GM08714 (cell line): ENCODE data around the gene EHBP1.
"Not testable (repeated sequence)": the region's sequence is repeated elsewhere in the genome, so short reads cannot be mapped to it uniquely, and the experiment has no call there.

ENCODE experiments used
- H3K4me3 ChIP-seq: fragments of 200-500 bp; sonication (Bioruptor generic); 2 replicates; pipeline ENCODE4 v1.5.1; 2014; ENCODE audit warnings: mild to moderate bottlenecking, low read length, inconsistent platforms
- ZNF274 ChIP-seq: IDR thresholded peaks from 2 replicates; pipeline ENCODE4 v1.6.1; 2012; ENCODE audit warnings: mild to moderate bottlenecking, low read depth, low read length

The EHBP1 gene

GRCh38 chr2:63059793-63060471, 354.4 kb downstream of the EHBP1 start:
- H3K4me3 ChIP-seq: no peak overlapping the region
- TF ChIP-seq ZNF274: no peak

GRCh38 chr2:63060472-63060991, 355.0 kb downstream of the EHBP1 start:
- TF ChIP-seq ZNF274: no peak
- H3K4me3 ChIP-seq: no peak overlapping the region

GRCh38 chr2:63064197-63064596, 358.7 kb downstream of the EHBP1 start:
- H3K4me3 ChIP-seq: no peak overlapping the region
- TF ChIP-seq ZNF274: no peak

GRCh38 chr2:63064661-63065060, 359.1 kb downstream of the EHBP1 start:
- TF ChIP-seq ZNF274: no peak

GRCh38 chr2:63066265-63066664, 360.8 kb downstream of the EHBP1 start:
- no peak for TF ChIP-seq ZNF274
- H3K4me3 ChIP-seq: no peak overlapping the region

More at GRCh38 chr2:63064661-63065060, 359.1 kb downstream of the EHBP1 start:
- H3K4me3 ChIP-seq: no peak overlapping the region

DNA sequence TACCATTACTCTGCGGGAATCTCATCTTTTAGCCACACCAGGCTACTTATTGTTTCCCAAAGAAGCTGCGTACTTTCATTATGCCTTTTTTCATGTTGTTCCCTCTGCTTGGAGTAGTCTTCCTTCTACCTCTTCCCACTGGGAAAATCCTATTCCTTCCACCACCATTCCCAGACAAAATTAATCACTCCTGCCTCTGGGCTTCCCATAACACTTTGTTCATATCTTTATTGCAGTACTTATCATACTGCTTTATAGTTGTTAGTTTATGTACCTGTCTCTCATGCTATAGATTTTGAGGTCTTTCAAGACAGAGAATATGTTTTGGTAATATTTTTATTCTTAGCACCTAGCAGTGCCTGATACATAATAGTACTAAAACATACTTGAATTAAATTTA, 361.3 kb downstream of the EHBP1 start:
- no peak for TF ChIP-seq ZNF274
- H3K4me3 ChIP-seq: no peak overlapping the region

- TF ChIP-seq ZNF274: no peak
- no peak overlapping the region for H3K4me3 ChIP-seq
Observed at GRCh38 chr2:63071664-63072063, 366.2 kb downstream of the EHBP1 start.

DNA sequence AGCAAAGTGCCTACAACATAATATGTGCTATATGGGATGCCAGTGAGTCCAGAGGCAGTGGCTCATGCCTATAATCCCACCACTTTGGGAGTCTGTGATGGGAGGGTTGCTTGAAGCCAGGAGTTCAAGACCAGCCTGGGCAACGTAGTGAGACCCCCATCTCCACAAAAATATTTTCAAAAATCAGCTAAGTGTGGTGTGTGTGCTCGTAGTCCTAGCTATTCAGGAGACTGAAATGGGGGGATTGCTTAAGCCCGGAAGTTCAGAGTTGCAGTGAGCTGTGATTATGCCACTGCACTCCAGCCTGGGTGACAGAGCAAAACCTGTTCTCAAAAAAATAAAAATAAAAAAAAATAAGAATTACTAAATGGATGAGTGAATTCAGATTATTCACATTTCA, 368.5 kb downstream of the EHBP1 start:
- H3K4me3 ChIP-seq: no peak overlapping the region
- no peak for TF ChIP-seq ZNF274

DNA sequence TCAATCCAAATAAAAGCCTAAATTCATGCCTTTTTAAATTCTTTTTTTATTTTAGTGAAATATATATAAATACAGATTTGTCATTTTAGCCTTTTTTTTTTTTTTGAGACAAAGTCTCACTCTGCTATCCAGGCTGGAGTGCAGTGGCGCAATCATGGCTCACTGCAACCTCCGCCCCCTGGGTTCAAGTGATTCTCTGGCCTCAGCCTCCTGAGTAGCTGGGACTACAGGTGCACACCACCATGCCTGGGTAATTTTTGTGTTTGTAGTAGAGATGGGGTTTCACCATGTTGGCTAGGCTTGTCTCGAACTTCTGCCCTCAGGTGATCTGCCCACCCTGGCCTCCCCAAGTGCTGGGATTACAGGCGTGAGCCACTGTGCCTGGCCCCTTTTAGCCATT, 368.9 kb downstream of the EHBP1 start:
- not testable (repeated sequence) for H3K4me3 ChIP-seq

- H3K4me3 ChIP-seq: no peak overlapping the region
- TF ChIP-seq ZNF274: no peak
Observed at GRCh38 chr2:63078852-63079606, 373.5 kb downstream of the EHBP1 start.

GRCh38 chr2:63081404-63081803, 375.9 kb downstream of the EHBP1 start:
- TF ChIP-seq ZNF274: no peak
- H3K4me3 ChIP-seq: no peak overlapping the region

DNA sequence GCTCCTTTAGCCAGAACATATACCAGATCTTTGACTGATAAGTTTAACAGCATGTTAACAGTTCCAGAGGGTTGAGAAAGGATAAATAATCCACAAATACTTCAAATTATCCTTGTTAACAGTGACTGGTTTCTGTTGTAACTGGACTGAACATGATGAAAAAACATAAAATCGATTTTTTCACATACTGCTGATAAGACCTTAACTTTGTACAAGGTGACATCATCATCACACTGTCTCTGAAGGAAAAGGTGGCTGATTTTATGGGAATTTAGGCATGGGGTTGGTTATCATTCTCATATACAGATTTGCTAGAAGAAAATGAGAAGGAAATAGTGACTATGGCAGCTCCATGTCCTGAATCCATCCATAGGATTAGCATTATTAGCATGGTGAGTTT, 381.2 kb downstream of the EHBP1 start:
- H3K4me3 ChIP-seq: no peak overlapping the region
- TF ChIP-seq ZNF274: no peak

- no peak for TF ChIP-seq ZNF274
- H3K4me3 ChIP-seq: no peak overlapping the region
Observed at GRCh38 chr2:63092401-63092800, 386.9 kb downstream of the EHBP1 start.

DNA sequence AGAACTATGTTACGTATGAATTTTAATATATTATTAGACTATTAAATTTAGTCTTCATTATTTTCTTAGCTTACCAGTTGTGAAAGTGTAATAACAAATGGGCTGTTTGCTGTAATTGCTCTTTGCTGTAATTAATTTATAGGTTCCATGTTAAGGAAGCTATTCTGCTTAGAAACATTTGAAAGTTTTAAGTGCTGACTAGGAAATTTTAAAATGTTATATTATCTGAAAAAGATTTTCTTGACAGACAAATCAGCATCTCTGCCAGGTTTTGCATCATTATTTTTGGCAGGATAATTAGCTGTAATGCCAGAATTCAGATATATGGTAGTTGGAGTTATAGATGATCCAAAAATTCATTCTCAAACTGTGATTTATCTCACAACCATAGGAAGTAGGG, 387.3 kb downstream of the EHBP1 start:
- no peak overlapping the region for H3K4me3 ChIP-seq
- no peak for TF ChIP-seq ZNF274

DNA sequence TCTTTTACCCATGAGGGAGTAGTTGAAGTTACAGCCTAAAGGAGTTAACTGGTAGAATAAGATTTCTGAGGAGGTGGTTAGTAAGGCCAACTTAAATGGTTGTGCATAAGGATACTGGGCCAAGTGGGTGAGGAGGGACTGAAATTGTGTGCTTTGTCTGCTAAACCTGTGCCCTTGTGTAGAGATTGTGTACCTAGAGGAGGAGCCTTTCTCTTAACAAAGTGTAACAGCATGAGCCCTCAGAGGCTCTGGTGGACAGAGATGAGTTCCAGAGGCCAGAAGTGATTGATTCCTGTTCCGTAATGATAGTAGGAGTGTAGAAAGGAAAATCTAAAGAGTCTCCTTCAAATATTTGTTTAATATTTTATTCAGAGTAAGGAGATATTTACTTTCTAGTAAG, 388.0 kb downstream of the EHBP1 start:
- H3K4me3 ChIP-seq: no peak overlapping the region
- no peak for TF ChIP-seq ZNF274
